Upper lobe of left lung (tissue), 4 donors: ENCODE results near the gene NTN1.

Source experiments
- EP300 ChIP-seq, 4 donors: sonication (generic); formaldehyde crosslinking; IDR thresholded peaks; one replicate each; pipeline ENCODE4 v1.5.1; 2017; ENCODE audit warnings: antibody characterized with exemption in 4 of 4, control low read depth in 2 of 4
- TF ChIP-seq, protein P1 (sequence below), 6 experiments: fragments of 450-650 bp in 4 of 6; fragments of 200-600 bp in 2 of 6; sonication (generic) in 2 of 6; IDR thresholded peaks; one replicate each; pipeline ENCODE4 v1.5.1; 2016 to 2019; ENCODE audit warnings: antibody characterized with exemption in 6 of 6

DNA sequence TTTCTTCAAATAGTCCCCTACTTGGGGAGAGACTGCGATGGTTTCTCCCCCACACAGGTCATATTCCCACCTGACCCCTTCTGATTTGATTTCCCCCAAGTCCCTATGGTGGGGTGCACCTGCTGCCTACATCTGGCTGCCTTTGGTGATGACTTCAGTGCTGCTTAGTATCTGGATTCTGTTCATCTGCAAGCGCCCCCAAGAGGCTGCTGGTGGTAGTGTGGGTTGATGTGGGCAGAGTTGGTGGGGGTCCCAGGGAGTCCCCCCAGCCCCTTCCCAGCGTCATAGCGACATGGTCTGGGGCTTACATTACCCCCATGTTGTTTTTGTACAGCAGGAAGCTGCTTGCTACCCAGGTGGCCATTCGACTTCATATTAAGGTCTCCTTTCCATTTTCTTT is 99.2 kb downstream of the NTN1 start:
- TF ChIP-seq EP300 (IDR thresholded peaks at IDR 0.05), result no peak
- TF ChIP-seq, protein P1, sequence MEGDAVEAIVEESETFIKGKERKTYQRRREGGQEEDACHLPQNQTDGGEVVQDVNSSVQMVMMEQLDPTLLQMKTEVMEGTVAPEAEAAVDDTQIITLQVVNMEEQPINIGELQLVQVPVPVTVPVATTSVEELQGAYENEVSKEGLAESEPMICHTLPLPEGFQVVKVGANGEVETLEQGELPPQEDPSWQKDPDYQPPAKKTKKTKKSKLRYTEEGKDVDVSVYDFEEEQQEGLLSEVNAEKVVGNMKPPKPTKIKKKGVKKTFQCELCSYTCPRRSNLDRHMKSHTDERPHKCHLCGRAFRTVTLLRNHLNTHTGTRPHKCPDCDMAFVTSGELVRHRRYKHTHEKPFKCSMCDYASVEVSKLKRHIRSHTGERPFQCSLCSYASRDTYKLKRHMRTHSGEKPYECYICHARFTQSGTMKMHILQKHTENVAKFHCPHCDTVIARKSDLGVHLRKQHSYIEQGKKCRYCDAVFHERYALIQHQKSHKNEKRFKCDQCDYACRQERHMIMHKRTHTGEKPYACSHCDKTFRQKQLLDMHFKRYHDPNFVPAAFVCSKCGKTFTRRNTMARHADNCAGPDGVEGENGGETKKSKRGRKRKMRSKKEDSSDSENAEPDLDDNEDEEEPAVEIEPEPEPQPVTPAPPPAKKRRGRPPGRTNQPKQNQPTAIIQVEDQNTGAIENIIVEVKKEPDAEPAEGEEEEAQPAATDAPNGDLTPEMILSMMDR (IDR thresholded peaks at IDR 0.05), result no peak
